HCT116 (cell line): ENCODE results near the gene CPD. TPM values are rescaled to one million over a fixed set of nuclear protein-coding genes. Genes with fewer than 3 reads are reported as not detected.

Experiments used
- ATAC-seq: fragments of 200-7000 bp; cut with Tn5 transposase; 2 replicates; pipeline ENCODE4 v1.9.1; 2020; ENCODE audit warnings: mild to moderate bottlenecking, moderate library complexity
- BruUV-seq: library from RNA; stranded (reverse); fragments of 400-500 nt; replicated peaks from 2 replicates; lab custom pipeline; 2021; lab: Mats Ljungman, UMichigan
- CTCF ChIA-PET: fragments of 300-600 bp; sonication (Branson Sonifier 250); formaldehyde crosslinking; loops from one replicate; lab custom pipeline; 2021; ENCODE audit warnings: antibody characterized with exemption; lab: Charles Lee
- POLR2A ChIA-PET: fragments of 300-600, 350-600 bp; sonication (Branson Sonifier 250); formaldehyde crosslinking; loops from one replicate; lab custom pipeline; 2021; ENCODE audit warnings: antibody characterized with exemption; lab: Charles Lee
- RAD21 ChIA-PET, 2 experiments: fragments of 300-600 bp; sonication (Branson Sonifier 250); formaldehyde crosslinking; loops; one replicate each; lab custom pipeline; 2023; ENCODE audit warnings: low total read pairs in 2 of 2; ENCODE audit not compliant: uncharacterized antibody in 2 of 2, unreplicated experiment in 2 of 2, low non-redundant PET in 1 of 2; lab: Charles Lee
- DNase-seq: peaks from one replicate; pipeline ENCODE4 v3.0.0-alpha.2; 2010; ENCODE audit warnings: low read depth, low spot score
- H2AFZ ChIP-seq: fragments of 200-600 bp; shearing (Covaris generic), sonication (generic); 2 replicates; pipeline ENCODE4 v1.6.1; 2017; ENCODE audit warnings: low read depth, mixed run types, mixed read lengths, antibody characterized with exemption, low read length; ENCODE audit not compliant: poor library complexity, severe bottlenecking
- H3K27ac ChIP-seq: 2 replicates; pipeline ENCODE4 v1.5.1; 2012; ENCODE audit warnings: low read depth, low read length
- H3K27me3 ChIP-seq: fragments of 200-600 bp; sonication (generic); 2 replicates; pipeline ENCODE4 v1.6.1; 2016; ENCODE audit warnings: mixed run types, low read length, mixed read lengths; ENCODE audit not compliant: insufficient read depth
- H3K36me3 ChIP-seq, 2 experiments: fragments of 200-500 bp in 1 of 2; fragments of 200-600 bp in 1 of 2; sonication (Bioruptor generic) in 1 of 2; sonication (generic) in 1 of 2; 2 replicates each; pipeline versions ENCODE4 v1.5.1 to v1.6.1; 2014 to 2016; ENCODE audit warnings: low read length in 2 of 2, inconsistent platforms in 1 of 2, mixed read lengths in 1 of 2, mixed run types in 1 of 2; ENCODE audit not compliant: insufficient read depth in 2 of 2, control insufficient read depth in 1 of 2
- H3K4me1 ChIP-seq, 2 experiments: fragments of 200-600 bp in 1 of 2; sonication (generic) in 1 of 2; 2 replicates each; pipeline versions ENCODE4 v1.5.1 to v1.6.1; 2012 to 2017; ENCODE audit warnings: low read length in 2 of 2, inconsistent platforms in 1 of 2, mild to moderate bottlenecking in 1 of 2, mixed read lengths in 1 of 2, mixed run types in 1 of 2, moderate library complexity in 1 of 2; ENCODE audit not compliant: insufficient read depth in 2 of 2, control insufficient read depth in 1 of 2
- H3K4me2 ChIP-seq: fragments of 200-600 bp; sonication (generic); 2 replicates; pipeline ENCODE4 v1.6.1; 2017; ENCODE audit warnings: mixed run types, low read length, mixed read lengths
- H3K4me3 ChIP-seq, 2 experiments: fragments of 200-600 bp in 1 of 2; sonication (generic) in 1 of 2; replicated peaks in 1 of 2; 2 replicates each; pipeline ENCODE4 v1.5.1; 2011 to 2016; ENCODE audit warnings: low read length in 2 of 2, control low read depth in 1 of 2, low read depth in 1 of 2, mild to moderate bottlenecking in 1 of 2, mixed read lengths in 1 of 2, mixed run types in 1 of 2
- H3K79me2 ChIP-seq: fragments of 200-600 bp; sonication (generic); 2 replicates; pipeline ENCODE4 v1.6.1; 2017; ENCODE audit warnings: mild to moderate bottlenecking, mixed run types, low read length, moderate library complexity, mixed read lengths; ENCODE audit not compliant: insufficient read depth
- H3K9ac ChIP-seq: fragments of 200-600 bp; sonication (generic); 2 replicates; pipeline ENCODE4 v1.6.1; 2016; ENCODE audit warnings: low read length, mixed read lengths
- H3K9me2 ChIP-seq: fragments of 200-600 bp; sonication (generic), shearing (Covaris generic); 2 replicates; pipeline ENCODE4 v1.6.1; 2017; ENCODE audit warnings: mixed run types, mild to moderate bottlenecking, moderate library complexity; ENCODE audit not compliant: insufficient read depth
- H3K9me3 ChIP-seq, 2 experiments: fragments of 200-500 bp in 1 of 2; fragments of 200-600 bp in 1 of 2; sonication (Bioruptor generic) in 1 of 2; sonication (generic) in 1 of 2; 2 replicates each; pipeline ENCODE4 v1.6.1; 2014 to 2017; ENCODE audit warnings: low read length in 2 of 2, mixed read lengths in 2 of 2, inconsistent platforms in 1 of 2, low read depth in 1 of 2, mild to moderate bottlenecking in 1 of 2, mixed run types in 1 of 2, moderate library complexity in 1 of 2; ENCODE audit not compliant: control insufficient read depth in 1 of 2, insufficient read depth in 1 of 2
- H4K20me1 ChIP-seq: fragments of 200-600 bp; sonication (generic), shearing (Covaris generic); 2 replicates; pipeline ENCODE4 v1.6.1; 2017; ENCODE audit warnings: mixed run types, mild to moderate bottlenecking, moderate library complexity; ENCODE audit not compliant: insufficient read depth
- ATF3 ChIP-seq: IDR thresholded peaks from 2 replicates; pipeline ENCODE4 v1.6.1; 2012
- CBX3 ChIP-seq: IDR thresholded peaks from 2 replicates; pipeline ENCODE4 v1.6.1; 2012; ENCODE audit warnings: low read depth
- CEBPB ChIP-seq: IDR thresholded peaks from 2 replicates; pipeline ENCODE4 v1.6.1; 2012; ENCODE audit warnings: low read depth
- CTCF ChIP-seq, 3 experiments: fragments of 200-600 bp in 1 of 3; sonication (generic) in 1 of 3; IDR thresholded peaks in 2 of 3; conservative IDR thresholded peaks in 1 of 3; 2 replicates each; pipeline ENCODE4 v1.5.1; 2012 to 2017; ENCODE audit warnings: low read depth in 2 of 3, low read length in 2 of 3, antibody characterized with exemption in 1 of 3, borderline replicate concordance in 1 of 3, control low read depth in 1 of 3, mild to moderate bottlenecking in 1 of 3, mixed read lengths in 1 of 3, mixed run types in 1 of 3, moderate library complexity in 1 of 3; ENCODE audit not compliant: insufficient read depth in 1 of 3
- EGR1 ChIP-seq: IDR thresholded peaks from 2 replicates; pipeline ENCODE4 v1.6.1; 2012; ENCODE audit warnings: low read depth
- ELF1 ChIP-seq: IDR thresholded peaks from 2 replicates; pipeline ENCODE4 v1.6.1; 2012; ENCODE audit warnings: low read depth, borderline replicate concordance
- EZH2 ChIP-seq: fragments of 200-600 bp; sonication (generic); IDR thresholded peaks from 2 replicates; pipeline ENCODE4 v1.6.1; 2017; ENCODE audit warnings: antibody characterized with exemption, mixed run types
- EZH2phosphoT487 ChIP-seq: fragments of 200-600 bp; IDR thresholded peaks from 2 replicates; pipeline ENCODE4 v1.6.1; 2018; ENCODE audit warnings: antibody characterized with exemption, borderline replicate concordance
- JUND ChIP-seq: IDR thresholded peaks from 2 replicates; pipeline ENCODE4 v1.6.1; 2012
- MAX ChIP-seq: IDR thresholded peaks from 2 replicates; pipeline ENCODE4 v1.6.1; 2012
- POLR2AphosphoS5 ChIP-seq: IDR thresholded peaks from 2 replicates; pipeline ENCODE4 v1.6.1; 2011; ENCODE audit warnings: mild to moderate bottlenecking, low read depth, low read length, moderate library complexity
- RAD21 ChIP-seq: IDR thresholded peaks from 2 replicates; pipeline ENCODE4 v1.6.1; 2012; ENCODE audit warnings: low read depth, mild to moderate bottlenecking
- SIN3A ChIP-seq: IDR thresholded peaks from 2 replicates; pipeline ENCODE4 v1.6.1; 2012; ENCODE audit warnings: low read depth
- SRF ChIP-seq: IDR thresholded peaks from 2 replicates; pipeline ENCODE4 v1.6.1; 2012; ENCODE audit warnings: low read depth
- TCF7L2 ChIP-seq: IDR thresholded peaks from 2 replicates; pipeline ENCODE4 v1.7.0; 2011; ENCODE audit warnings: borderline replicate concordance, inconsistent platforms; ENCODE audit not compliant: insufficient read depth, insufficient read length; ENCODE audit errors: extremely low read depth
- YY1 ChIP-seq: IDR thresholded peaks from 2 replicates; pipeline ENCODE4 v1.6.1; 2011; ENCODE audit warnings: low read length, low read depth, moderate library complexity, mild to moderate bottlenecking; ENCODE audit not compliant: insufficient replicate concordance; ENCODE audit errors: extremely low read depth
- ZBTB33 ChIP-seq: IDR thresholded peaks from 2 replicates; pipeline ENCODE4 v1.6.1; 2011; ENCODE audit warnings: mild to moderate bottlenecking, low read length, moderate library complexity; ENCODE audit not compliant: insufficient replicate concordance; ENCODE audit errors: extremely low read depth
- ZFX ChIP-seq: fragments of 450-650 bp; IDR thresholded peaks from 2 replicates; pipeline ENCODE4 v1.6.1; 2017
- ZNF274 ChIP-seq: fragments of 200-500 bp; sonication (Bioruptor generic); IDR thresholded peaks from 2 replicates; pipeline ENCODE4 v1.6.1; 2014; ENCODE audit warnings: mild to moderate bottlenecking, low read depth, low read length, inconsistent platforms
- intact Hi-C: fragments of 100-400 bp; cut with micrococcal nuclease; formaldehyde crosslinking; loops from 2 replicates; pipeline ENCODE4 v1.10.0; 2022
- total RNA-seq: library from RNA; stranded (reverse); gene quantifications from one replicate; pipeline ENCODE4 v1.2.1, GENCODE V29; 2021; ENCODE audit not compliant: unreplicated experiment

Gene CPD
- total RNA-seq, 1 experiment from 2014 or later: 47.2 TPM

GRCh38 chr17:30517786-30518185 is 139.1 kb downstream of the CPD start:
- intact Hi-C loops: no loop called here
- no peak for ATAC-seq
- no peaks in the 10 kb centered on the region for H4K20me1 ChIP-seq
- CTCF ChIA-PET: no interaction called here
- H3K4me3 ChIP-seq: no peak overlapping the region
- peaks cover 4 to 18% of the 10 kb centered on the region in 2 experiments; a peak in 1 of 4 replicates for H3K36me3 ChIP-seq
- no peaks in the 10 kb centered on the region for H3K9me3 ChIP-seq
- H3K4me2 ChIP-seq: no peak overlapping the region
- H3K79me2 ChIP-seq: no peaks in the 10 kb centered on the region
- no peak for TF ChIP-seq POLR2AphosphoS5
- TF ChIP-seq CBX3: no peak
- TF ChIP-seq ZFX: no peak
- TF ChIP-seq ATF3: no peak
- TF ChIP-seq TCF7L2: no peak
- no peak for TF ChIP-seq YY1
- no peak for TF ChIP-seq SRF
- no peak for TF ChIP-seq RAD21
- TF ChIP-seq EGR1: no peak
- no peak for TF ChIP-seq EZH2phosphoT487
- TF ChIP-seq EZH2: no peak
- no peak for TF ChIP-seq ELF1
- TF ChIP-seq ZBTB33: no peak
- TF ChIP-seq JUND: no peak
- no peak for TF ChIP-seq CTCF (IDR thresholded peaks at IDR 0.05 in 2 of 3, conservative IDR thresholded peaks at IDR 0.05 in 1 of 3; ENCODE audit: borderline replicate concordance in 1 of 3, insufficient read depth in 1 of 3, low read depth in 2 of 3, low read length in 2 of 3)
- no peak for TF ChIP-seq SIN3A
- TF ChIP-seq CEBPB: no peak
- no peak for TF ChIP-seq MAX
- TF ChIP-seq ZNF274: no peak
- H3K27ac ChIP-seq: no peak overlapping the region
- no TSS peak for BruUV-seq
- RAD21 ChIA-PET: no interaction called here
- H3K27me3 ChIP-seq: no peaks in the 10 kb centered on the region
- no peaks in the 10 kb centered on the region for H3K4me1 ChIP-seq
- H2AFZ ChIP-seq: no peak overlapping the region
- POLR2A ChIA-PET: no interaction called here
- H3K9ac ChIP-seq: no peak overlapping the region
- H3K9me2 ChIP-seq: no peaks in the 10 kb centered on the region
- DNase-seq: no peak
